ENCODE results near the gene FBLN1.
A peak's percentile ranks its signal among the peaks of the same experiment; 100 is the strongest.

Gene FBLN1

GRCh38 chr22:45548247-45548840 is 45.7 kb downstream of the FBLN1 start:
- Histone ChIP-seq H3K4me1 (ENCODE audit: control insufficient read depth, insufficient read depth, low read length, poor library complexity, severe bottlenecking) (peaks cover 20% of the 10 kb centered on the region), H3K36me3 (ENCODE audit: control insufficient read depth, insufficient read depth, low read length) (peaks cover 98% of the 10 kb centered on the region), H3K9me3 (ENCODE audit: control insufficient read depth, low read length) (no peaks in the 10 kb centered on the region), H3K4me3 (ENCODE audit: extremely low read depth, insufficient read depth, low read length, poor library complexity, severe bottlenecking) (no peak overlapping the region), H3K27ac (ENCODE audit: low read depth, low read length, severe bottlenecking) (peak overlapping the region; percentile 80)
- WGBS, 2 experiments (ENCODE audit: insufficient coverage in 2 of 2), result 97 to 98% methylated on average over 18 of the region's 18 CpGs

- 85 to 89% methylated on average over 15 of the region's 17 CpGs for whole genome bisulfite sequencing, 2 experiments (ENCODE audit: insufficient coverage in 2 of 2)
- Histone ChIP-seq H3K36me3 (ENCODE audit: control insufficient read depth, insufficient read depth, low read length) (peaks cover 93% of the 10 kb centered on the region), H3K4me3 (ENCODE audit: extremely low read depth, insufficient read depth, low read length, poor library complexity, severe bottlenecking) (no peak overlapping the region), H3K27ac (ENCODE audit: low read depth, low read length, severe bottlenecking) (peak overlapping the region; percentile 80), H3K9me3 (ENCODE audit: control insufficient read depth, low read length) (no peaks in the 10 kb centered on the region), H3K4me1 (ENCODE audit: control insufficient read depth, insufficient read depth, low read length, poor library complexity, severe bottlenecking) (peaks cover 25% of the 10 kb centered on the region)
These were observed 46.5 kb downstream of the FBLN1 start for GRCh38 chr22:45548991-45549761.

- Histone ChIP-seq H3K9me3 (ENCODE audit: control insufficient read depth, low read length) (no peaks in the 10 kb centered on the region), H3K36me3 (ENCODE audit: control insufficient read depth, insufficient read depth, low read length) (peaks cover 93% of the 10 kb centered on the region), H3K27ac (ENCODE audit: low read depth, low read length, severe bottlenecking) (peak overlapping the region; percentile 80), H3K4me3 (ENCODE audit: extremely low read depth, insufficient read depth, low read length, poor library complexity, severe bottlenecking) (no peak overlapping the region), H3K4me1 (ENCODE audit: control insufficient read depth, insufficient read depth, low read length, poor library complexity, severe bottlenecking) (peaks cover 25% of the 10 kb centered on the region)
- 88 to 100% methylated on average over 2 to 4 of the region's 9 CpGs for WGBS, 2 experiments (ENCODE audit: insufficient coverage in 2 of 2)
These were observed 47.2 kb downstream of the FBLN1 start for GRCh38 chr22:45549762-45550378.

- WGBS, 2 experiments (ENCODE audit: insufficient coverage in 2 of 2), result 100% methylated on average over 13 of the region's 14 CpGs
- H3K36me3 ChIP-seq (ENCODE audit: control insufficient read depth, insufficient read depth, low read length), result peaks cover 89% of the 10 kb centered on the region
- H3K4me3 ChIP-seq (ENCODE audit: extremely low read depth, insufficient read depth, low read length, poor library complexity, severe bottlenecking), result no peak overlapping the region
- H3K4me1 ChIP-seq (ENCODE audit: control insufficient read depth, insufficient read depth, low read length, poor library complexity, severe bottlenecking), result peaks cover 25% of the 10 kb centered on the region
- no peak overlapping the region for H3K27ac ChIP-seq (ENCODE audit: low read depth, low read length, severe bottlenecking)
- H3K9me3 ChIP-seq (ENCODE audit: control insufficient read depth, low read length), result no peaks in the 10 kb centered on the region
These were observed 47.7 kb downstream of the FBLN1 start for GRCh38 chr22:45550416-45550815.

GRCh38 chr22:45550891-45551290 is 48.2 kb downstream of the FBLN1 start:
- WGBS, 2 experiments (ENCODE audit: insufficient coverage in 2 of 2), result 95 to 99% methylated on average over 11 of the region's 11 CpGs
- H3K36me3 ChIP-seq (ENCODE audit: control insufficient read depth, insufficient read depth, low read length), result peaks cover 86% of the 10 kb centered on the region
- no peak overlapping the region for H3K4me3 ChIP-seq (ENCODE audit: extremely low read depth, insufficient read depth, low read length, poor library complexity, severe bottlenecking)
- peaks cover 25% of the 10 kb centered on the region for H3K4me1 ChIP-seq (ENCODE audit: control insufficient read depth, insufficient read depth, low read length, poor library complexity, severe bottlenecking)
- no peak overlapping the region for H3K27ac ChIP-seq (ENCODE audit: low read depth, low read length, severe bottlenecking)
- H3K9me3 ChIP-seq (ENCODE audit: control insufficient read depth, low read length), result no peaks in the 10 kb centered on the region

GRCh38 chr22:45551310-45552016 is 48.8 kb downstream of the FBLN1 start:
- peak overlapping the region; percentile 23 for H3K27ac ChIP-seq (ENCODE audit: low read depth, low read length, severe bottlenecking)
- H3K4me3 ChIP-seq (ENCODE audit: extremely low read depth, insufficient read depth, low read length, poor library complexity, severe bottlenecking), result no peak overlapping the region
- H3K9me3 ChIP-seq (ENCODE audit: control insufficient read depth, low read length), result no peaks in the 10 kb centered on the region
- peaks cover 86% of the 10 kb centered on the region for H3K36me3 ChIP-seq (ENCODE audit: control insufficient read depth, insufficient read depth, low read length)
- peaks cover 25% of the 10 kb centered on the region for H3K4me1 ChIP-seq (ENCODE audit: control insufficient read depth, insufficient read depth, low read length, poor library complexity, severe bottlenecking)
- WGBS, 2 experiments (ENCODE audit: insufficient coverage in 2 of 2), result 96 to 97% methylated on average over 14 to 18 of the region's 18 CpGs

- H3K4me3 ChIP-seq (ENCODE audit: extremely low read depth, insufficient read depth, low read length, poor library complexity, severe bottlenecking), result no peak overlapping the region
- no peak overlapping the region for H3K27ac ChIP-seq (ENCODE audit: low read depth, low read length, severe bottlenecking)
- peaks cover 86% of the 10 kb centered on the region for H3K36me3 ChIP-seq (ENCODE audit: control insufficient read depth, insufficient read depth, low read length)
- H3K9me3 ChIP-seq (ENCODE audit: control insufficient read depth, low read length), result no peaks in the 10 kb centered on the region
- 94 to 95% methylated on average over 12 of the region's 12 CpGs for WGBS, 2 experiments (ENCODE audit: insufficient coverage in 2 of 2)
- H3K4me1 ChIP-seq (ENCODE audit: control insufficient read depth, insufficient read depth, low read length, poor library complexity, severe bottlenecking), result peaks cover 25% of the 10 kb centered on the region
These were observed 49.3 kb downstream of the FBLN1 start for GRCh38 chr22:45552017-45552411.

GRCh38 chr22:45552580-45553350 is 50.1 kb downstream of the FBLN1 start:
- Histone ChIP-seq H3K4me1 (ENCODE audit: control insufficient read depth, insufficient read depth, low read length, poor library complexity, severe bottlenecking) (peaks cover 25% of the 10 kb centered on the region), H3K4me3 (ENCODE audit: extremely low read depth, insufficient read depth, low read length, poor library complexity, severe bottlenecking) (no peak overlapping the region), H3K27ac (ENCODE audit: low read depth, low read length, severe bottlenecking) (peak overlapping the region; percentile 36), H3K9me3 (ENCODE audit: control insufficient read depth, low read length) (no peaks in the 10 kb centered on the region), H3K36me3 (ENCODE audit: control insufficient read depth, insufficient read depth, low read length) (peaks cover 86% of the 10 kb centered on the region)
- WGBS, 2 experiments (ENCODE audit: insufficient coverage in 2 of 2), result 89 to 95% methylated on average over 27 of the region's 30 CpGs

- Histone ChIP-seq H3K36me3 (ENCODE audit: control insufficient read depth, insufficient read depth, low read length) (peaks cover 86% of the 10 kb centered on the region), H3K27ac (ENCODE audit: low read depth, low read length, severe bottlenecking) (peak overlapping the region; percentile 36), H3K9me3 (ENCODE audit: control insufficient read depth, low read length) (no peaks in the 10 kb centered on the region), H3K4me1 (ENCODE audit: control insufficient read depth, insufficient read depth, low read length, poor library complexity, severe bottlenecking) (peaks cover 20% of the 10 kb centered on the region), H3K4me3 (ENCODE audit: extremely low read depth, insufficient read depth, low read length, poor library complexity, severe bottlenecking) (no peak overlapping the region)
- 57 to 63% methylated on average over 18 to 20 of the region's 23 CpGs for WGBS, 2 experiments (ENCODE audit: insufficient coverage in 2 of 2)
These were observed 50.8 kb downstream of the FBLN1 start for GRCh38 chr22:45553351-45554039.

Measured in mesodermal cell (in vitro differentiated cells).